ENCODE results near the gene ZNF23.

- no peak for TF ChIP-seq CTCF (IDR thresholded peaks at IDR 0.05; ENCODE audit: insufficient read depth, low read length)
- TF ChIP-seq POLR2AphosphoS5 (IDR thresholded peaks at IDR 0.05; ENCODE audit: low read depth), result no peak
- TF ChIP-seq GABPA (IDR thresholded peaks at IDR 0.05; ENCODE audit: low read depth), result no peak
- TF ChIP-seq REST (IDR thresholded peaks at IDR 0.05; ENCODE audit: insufficient replicate concordance, low read depth), result no peak
- no peak for TF ChIP-seq SPI1 (IDR thresholded peaks at IDR 0.05; ENCODE audit: borderline replicate concordance, low read depth)
Observed at GRCh38 chr16:71430744-71431143, 31.3 kb downstream of the ZNF23 start.

Data from HL-60 (cell line).